Activated T-cell treated with anti-CD3 and anti-CD28 coated beads, Interleukin-2, amount 50 U/mL, for 24 hours (primary cell): Measurements from ENCODE around the gene LRP1B.

Experiments used
- DNase-seq: peaks from one replicate; pipeline ENCODE4 v3.0.0-alpha.2; 2020
- H3K27ac Mint-ChIP-seq: 2 replicates; pipeline ENCODE4 v1.8.0; 2020; ENCODE audit warnings: mild to moderate bottlenecking, mixed read lengths
- H3K27me3 Mint-ChIP-seq: 2 replicates; pipeline ENCODE4 v1.8.0; 2020; ENCODE audit warnings: mixed read lengths
- H3K36me3 Mint-ChIP-seq: 2 replicates; pipeline ENCODE4 v1.8.0; 2020; ENCODE audit warnings: low read depth, mixed read lengths
- H3K4me1 Mint-ChIP-seq: 2 replicates; pipeline ENCODE4 v1.8.0; 2020; ENCODE audit warnings: low read depth, mixed read lengths
- H3K4me3 Mint-ChIP-seq: 2 replicates; pipeline ENCODE4 v1.8.0; 2020; ENCODE audit warnings: mild to moderate bottlenecking, moderate library complexity, mixed read lengths
- H3K9me3 Mint-ChIP-seq: 2 replicates; pipeline ENCODE4 v1.8.0; 2020; ENCODE audit warnings: mixed read lengths

Gene LRP1B

GRCh38 chr2:140880573-140880972, 1250.2 kb downstream of the LRP1B start:
- H3K36me3 Mint-ChIP-seq = no peaks in the 10 kb centered on the region
- no peaks in the 10 kb centered on the region for H3K4me1 Mint-ChIP-seq
- H3K27ac Mint-ChIP-seq = no peak overlapping the region
- H3K9me3 Mint-ChIP-seq = peaks cover 8% of the 10 kb centered on the region
- DNase-seq = no peak
- H3K27me3 Mint-ChIP-seq = no peaks in the 10 kb centered on the region
- no peak overlapping the region for H3K4me3 Mint-ChIP-seq

GRCh38 chr2:140876015-140876414, 1254.8 kb downstream of the LRP1B start:
- H3K36me3 Mint-ChIP-seq = no peaks in the 10 kb centered on the region
- peaks cover 8% of the 10 kb centered on the region for H3K9me3 Mint-ChIP-seq
- H3K4me3 Mint-ChIP-seq = no peak overlapping the region
- no peak for DNase-seq
- H3K27ac Mint-ChIP-seq = no peak overlapping the region
- H3K4me1 Mint-ChIP-seq = no peaks in the 10 kb centered on the region
- H3K27me3 Mint-ChIP-seq = no peaks in the 10 kb centered on the region

GRCh38 chr2:140873915-140874531, 1256.8 kb downstream of the LRP1B start:
- no peaks in the 10 kb centered on the region for H3K36me3 Mint-ChIP-seq
- no peak for DNase-seq
- no peak overlapping the region for H3K4me3 Mint-ChIP-seq
- H3K4me1 Mint-ChIP-seq = no peaks in the 10 kb centered on the region
- no peak overlapping the region for H3K27ac Mint-ChIP-seq
- no peaks in the 10 kb centered on the region for H3K27me3 Mint-ChIP-seq
- H3K9me3 Mint-ChIP-seq = peaks cover 16% of the 10 kb centered on the region

GRCh38 chr2:140869925-140870324, 1260.9 kb downstream of the LRP1B start:
- no peaks in the 10 kb centered on the region for H3K27me3 Mint-ChIP-seq
- no peak overlapping the region for H3K4me3 Mint-ChIP-seq
- no peak overlapping the region for H3K27ac Mint-ChIP-seq
- H3K36me3 Mint-ChIP-seq = no peaks in the 10 kb centered on the region
- no peak for DNase-seq
- H3K9me3 Mint-ChIP-seq = peaks cover 22% of the 10 kb centered on the region
- H3K4me1 Mint-ChIP-seq = no peaks in the 10 kb centered on the region

GRCh38 chr2:140869107-140869506, 1261.7 kb downstream of the LRP1B start:
- H3K9me3 Mint-ChIP-seq = peaks cover 19% of the 10 kb centered on the region
- H3K4me3 Mint-ChIP-seq = no peak overlapping the region
- H3K27ac Mint-ChIP-seq = no peak overlapping the region
- DNase-seq = no peak
- H3K4me1 Mint-ChIP-seq = no peaks in the 10 kb centered on the region
- no peaks in the 10 kb centered on the region for H3K36me3 Mint-ChIP-seq
- no peaks in the 10 kb centered on the region for H3K27me3 Mint-ChIP-seq

GRCh38 chr2:140865837-140866236, 1265.0 kb downstream of the LRP1B start:
- H3K4me1 Mint-ChIP-seq = no peaks in the 10 kb centered on the region
- no peak overlapping the region for H3K4me3 Mint-ChIP-seq
- DNase-seq = no peak
- H3K36me3 Mint-ChIP-seq = no peaks in the 10 kb centered on the region
- no peak overlapping the region for H3K27ac Mint-ChIP-seq
- H3K27me3 Mint-ChIP-seq = no peaks in the 10 kb centered on the region
- peaks cover 23% of the 10 kb centered on the region for H3K9me3 Mint-ChIP-seq

GRCh38 chr2:140863713-140864112, 1267.1 kb downstream of the LRP1B start:
- no peak for DNase-seq
- Mint-ChIP-seq H3K27me3 (no peaks in the 10 kb centered on the region), H3K9me3 (peaks cover 18% of the 10 kb centered on the region), H3K27ac (no peak overlapping the region), H3K4me3 (no peak overlapping the region), H3K36me3 (no peaks in the 10 kb centered on the region), H3K4me1 (no peaks in the 10 kb centered on the region)

- H3K27ac Mint-ChIP-seq = no peak overlapping the region
- no peaks in the 10 kb centered on the region for H3K36me3 Mint-ChIP-seq
These were observed 1268.6 kb downstream of the LRP1B start for GRCh38 chr2:140862181-140862580.

GRCh38 chr2:140861666-140862065, 1269.2 kb downstream of the LRP1B start:
- Mint-ChIP-seq H3K36me3 (no peaks in the 10 kb centered on the region), H3K9me3 (peaks cover 12% of the 10 kb centered on the region), H3K4me3 (no peak overlapping the region), H3K27me3 (no peaks in the 10 kb centered on the region), H3K4me1 (no peaks in the 10 kb centered on the region), H3K27ac (no peak overlapping the region)
- no peak for DNase-seq

More at GRCh38 chr2:140862181-140862580, 1268.6 kb downstream of the LRP1B start:
- no peak overlapping the region for H3K4me3 Mint-ChIP-seq
- no peaks in the 10 kb centered on the region for H3K27me3 Mint-ChIP-seq
- no peaks in the 10 kb centered on the region for H3K4me1 Mint-ChIP-seq
- H3K9me3 Mint-ChIP-seq = peaks cover 15% of the 10 kb centered on the region
- DNase-seq = no peak

- no peak for DNase-seq
- Mint-ChIP-seq H3K27me3 (no peaks in the 10 kb centered on the region), H3K9me3 (peaks cover 5% of the 10 kb centered on the region), H3K4me1 (no peaks in the 10 kb centered on the region), H3K4me3 (no peak overlapping the region), H3K36me3 (no peaks in the 10 kb centered on the region), H3K27ac (no peak overlapping the region)
These were observed 1275.3 kb downstream of the LRP1B start for GRCh38 chr2:140855471-140855870.

- H3K27ac Mint-ChIP-seq = no peak overlapping the region
- no peaks in the 10 kb centered on the region for H3K27me3 Mint-ChIP-seq
- no peaks in the 10 kb centered on the region for H3K4me1 Mint-ChIP-seq
- no peak for DNase-seq
- no peaks in the 10 kb centered on the region for H3K36me3 Mint-ChIP-seq
- H3K4me3 Mint-ChIP-seq = no peak overlapping the region
- H3K9me3 Mint-ChIP-seq = peaks cover 6% of the 10 kb centered on the region
These were observed 1279.4 kb downstream of the LRP1B start for GRCh38 chr2:140851258-140851981.

- no peak for DNase-seq
- H3K27me3 Mint-ChIP-seq = no peaks in the 10 kb centered on the region
- H3K4me3 Mint-ChIP-seq = no peak overlapping the region
- no peaks in the 10 kb centered on the region for H3K4me1 Mint-ChIP-seq
- H3K27ac Mint-ChIP-seq = no peak overlapping the region
- no peaks in the 10 kb centered on the region for H3K36me3 Mint-ChIP-seq
- peaks cover 15% of the 10 kb centered on the region for H3K9me3 Mint-ChIP-seq
These were observed 1287.6 kb downstream of the LRP1B start for GRCh38 chr2:140843186-140843585.

GRCh38 chr2:140842110-140842509, 1288.7 kb downstream of the LRP1B start:
- Mint-ChIP-seq H3K36me3 (no peaks in the 10 kb centered on the region), H3K9me3 (peaks cover 15% of the 10 kb centered on the region), H3K27ac (no peak overlapping the region), H3K4me3 (no peak overlapping the region), H3K4me1 (no peaks in the 10 kb centered on the region), H3K27me3 (no peaks in the 10 kb centered on the region)
- no peak for DNase-seq

GRCh38 chr2:140841141-140841540, 1289.7 kb downstream of the LRP1B start:
- no peaks in the 10 kb centered on the region for H3K4me1 Mint-ChIP-seq
- no peak overlapping the region for H3K27ac Mint-ChIP-seq
- no peaks in the 10 kb centered on the region for H3K27me3 Mint-ChIP-seq
- no peak overlapping the region for H3K4me3 Mint-ChIP-seq
- DNase-seq = no peak
- H3K9me3 Mint-ChIP-seq = peaks cover 13% of the 10 kb centered on the region
- H3K36me3 Mint-ChIP-seq = no peaks in the 10 kb centered on the region

GRCh38 chr2:140836826-140837225, 1294.0 kb downstream of the LRP1B start:
- Mint-ChIP-seq H3K27me3 (no peaks in the 10 kb centered on the region), H3K36me3 (no peaks in the 10 kb centered on the region), H3K27ac (no peak overlapping the region), H3K4me3 (no peak overlapping the region), H3K4me1 (no peaks in the 10 kb centered on the region), H3K9me3 (peaks cover 9% of the 10 kb centered on the region)
- no peak for DNase-seq
